A549 (cell line): ENCODE measurements around the gene GRM4. TPM values are rescaled to one million over a fixed set of nuclear protein-coding genes. Genes with fewer than 3 reads are reported as not detected.

Source experiments
- ATAC-seq, 2 experiments: fragments of 200-7000 bp in 1 of 2; fragments of >200 bp in 1 of 2; cut with Nextera tagmentation in 1 of 2; cut with Tn5 transposase in 1 of 2; 3 replicates each; pipeline versions ENCODE4 v1.8.0 to v1.9.1; 2018 to 2020; ENCODE audit warnings: mild to moderate bottlenecking in 1 of 2, moderate library complexity in 1 of 2
- CTCF ChIA-PET: fragments of 300-600 bp; sonication (Branson Sonifier 250); formaldehyde crosslinking; extraction: SDS; loops from one replicate; lab custom pipeline; 2021; ENCODE audit warnings: antibody characterized with exemption, inconsistent platforms; lab: Yijun Ruan, JAX
- POLR2A ChIA-PET: fragments of 350-600 bp; formaldehyde crosslinking; extraction: SDS; loops from one replicate; lab custom pipeline; 2021; ENCODE audit warnings: antibody characterized with exemption, inconsistent platforms; lab: Yijun Ruan, JAX
- DNase-seq, 2 experiments: peaks; one replicate each; pipeline versions ENCODE4 v3.0.0 to v3.0.0-alpha.2; 2011 to 2016; ENCODE audit warnings: low read depth in 1 of 2, low spot score in 1 of 2
- FAIRE-seq: peaks from 2 replicates; lab custom pipeline; 2011; peaks lifted over from hg19 to GRCh38; lab: Jason Lieb, UNC
- H3K27ac ChIP-seq, 2 experiments: fragments of >200 bp; sonication (Bioruptor Twin); formaldehyde crosslinking; 3 replicates each; pipeline ENCODE4 v1.5.1; 2016 to 2017
- H3K4me1 ChIP-seq: fragments of >200 bp; sonication (Bioruptor Twin); formaldehyde crosslinking; 3 replicates; pipeline ENCODE4 v1.6.1; 2016
- H3K4me2 ChIP-seq: fragments of >200 bp; sonication (Bioruptor Twin); formaldehyde crosslinking; 3 replicates; pipeline ENCODE4 v1.6.1; 2016
- H3K4me3 ChIP-seq: fragments of >200 bp; sonication (Bioruptor Twin); formaldehyde crosslinking; 3 replicates; pipeline ENCODE4 v1.5.1; 2016
- H3K9me3 ChIP-seq: fragments of >200 bp; sonication (Bioruptor Twin); formaldehyde crosslinking; 3 replicates; pipeline ENCODE4 v1.6.1; 2016
- CBX2 ChIP-seq: fragments of 200-600 bp; sonication (generic); IDR thresholded peaks from 2 replicates; pipeline ENCODE4 v1.6.1; 2016; ENCODE audit warnings: low read depth, mild to moderate bottlenecking, borderline replicate concordance
- CBX8 ChIP-seq: fragments of 200-600 bp; sonication (generic); IDR thresholded peaks from 2 replicates; pipeline ENCODE4 v1.6.1; 2016
- CHD2 ChIP-seq: fragments of 150-350 bp; IDR thresholded peaks from 2 replicates; pipeline ENCODE4 v1.6.1; 2014; ENCODE audit warnings: low read length; ENCODE audit not compliant: partially characterized antibody
- CHD4 ChIP-seq: fragments of 200-600 bp; sonication (generic); IDR thresholded peaks from 2 replicates; pipeline ENCODE4 v1.6.1; 2016; ENCODE audit warnings: antibody characterized with exemption, mild to moderate bottlenecking, borderline replicate concordance
- EHMT2 ChIP-seq: fragments of 200-600 bp; sonication (generic); IDR thresholded peaks from 2 replicates; pipeline ENCODE4 v1.6.1; 2016; ENCODE audit warnings: antibody characterized with exemption, low read depth, mild to moderate bottlenecking, moderate library complexity
- ESRRA ChIP-seq: fragments of 150-350 bp; IDR thresholded peaks from 2 replicates; pipeline ENCODE4 v1.6.1; 2014; ENCODE audit warnings: mild to moderate bottlenecking, low read length, borderline replicate concordance
- FOXS1 ChIP-seq: fragments of 250-450 bp; sonication (Bioruptor Pico); IDR thresholded peaks from 2 replicates; pipeline ENCODE4 v1.5.0; 2020; ENCODE audit warnings: mild to moderate bottlenecking, moderate library complexity
- NFE2L2 ChIP-seq: fragments of 150-350 bp; conservative IDR thresholded peaks from 2 replicates; pipeline ENCODE4 v1.6.1; 2014; ENCODE audit warnings: low read length
- POLR2AphosphoS2 ChIP-seq: conservative IDR thresholded peaks from 2 replicates; pipeline ENCODE4 v1.6.1; 2012; ENCODE audit warnings: low read length, improper control_type of control experiment, inconsistent platforms
- RARB ChIP-seq: fragments of 250-450 bp; sonication (Bioruptor Pico); IDR thresholded peaks from 2 replicates; pipeline ENCODE4 v1.8.0; 2021; ENCODE audit warnings: mild to moderate bottlenecking, moderate library complexity
- RCOR1 ChIP-seq: fragments of 150-350 bp; IDR thresholded peaks from 2 replicates; pipeline ENCODE4 v1.6.1; 2014; ENCODE audit warnings: antibody characterized with exemption, low read length, low read depth
- REST ChIP-seq: fragments of 200-600 bp; sonication (generic); IDR thresholded peaks from 2 replicates; pipeline ENCODE4 v1.6.1; 2016; ENCODE audit warnings: antibody characterized with exemption, mild to moderate bottlenecking, moderate library complexity
- RNF2 ChIP-seq: fragments of 200-600 bp; sonication (generic); IDR thresholded peaks from 2 replicates; pipeline ENCODE4 v1.6.1; 2016; ENCODE audit warnings: low read depth, mild to moderate bottlenecking, antibody characterized with exemption, moderate library complexity, borderline replicate concordance
- SMC3 ChIP-seq: fragments of >200 bp; sonication (Bioruptor Twin); formaldehyde crosslinking; IDR thresholded peaks from 3 replicates; pipeline ENCODE4 v1.6.1; 2018; ENCODE audit warnings: inconsistent platforms
- SREBF2 ChIP-seq: fragments of 450-650 bp; IDR thresholded peaks from 2 replicates; pipeline ENCODE4 v1.6.1; 2014; ENCODE audit warnings: mild to moderate bottlenecking, moderate library complexity
- TP53 ChIP-seq: fragments of 250-450 bp; sonication (Bioruptor Pico); IDR thresholded peaks from 2 replicates; pipeline ENCODE4 v1.5.0; 2021; ENCODE audit warnings: mild to moderate bottlenecking, moderate library complexity
- ZNF302 ChIP-seq: fragments of 250-450 bp; sonication (Bioruptor Pico); IDR thresholded peaks from 2 replicates; pipeline ENCODE4 v1.9.0; 2021; ENCODE audit warnings: inconsistent platforms, mild to moderate bottlenecking, moderate library complexity
- WGBS: methylation state at CpG from one replicate; pipeline ENCODE4 v1.1.6; 2017; ENCODE audit errors: missing lambda C conversion rate; 5-methylcytosine and 5-hydroxymethylcytosine counted together
- polyA plus RNA-seq, 4 experiments: library from polyadenylated mRNA; depleted of rRNA in 3 of 4; stranded (reverse); fragments of >200 nt; fragmentation: RNase III in 1 of 4; extraction: RNeasy Plus Mini Kit Qiagen cat#74134 plus additional on column Dnase treatment in 1 of 4; gene quantifications; 2 replicates in 3 of 4; 3 replicates in 1 of 4; pipeline ENCODE4 v1.2.3, GENCODE V29; 2011 to 2017
- TF ChIP-seq, protein P1 (sequence below): fragments of >200 bp; sonication (Bioruptor Twin); formaldehyde crosslinking; IDR thresholded peaks from 3 replicates; pipeline ENCODE4 v1.5.1; 2016
- TF ChIP-seq, protein P2 (sequence below): fragments of >200 bp; sonication (Bioruptor Twin); formaldehyde crosslinking; IDR thresholded peaks from 2 replicates; pipeline ENCODE4 v1.6.1; 2016
- TF ChIP-seq, protein P3 (sequence below): fragments of >200 bp; sonication (Bioruptor Twin); formaldehyde crosslinking; IDR thresholded peaks from 3 replicates; pipeline ENCODE4 v1.6.1; 2016

Gene GRM4
- polyA plus RNA-seq, 2 of the 4 experiments (the other 2 are of a cell fraction) = 0.05 TPM

- TF ChIP-seq REST (no peak), TP53 (no peak), RNF2 (no peak), CBX8 (no peak), CBX2 (no peak), CHD4 (no peak), ZNF302 (CRISPR knock-in tag) (no peak), RARB (CRISPR knock-in tag) (no peak), CHD2 (no peak)
These were observed 100.1 kb downstream of the GRM4 start (continued) for GRCh38 chr6:34045771-34046170.

DNA sequence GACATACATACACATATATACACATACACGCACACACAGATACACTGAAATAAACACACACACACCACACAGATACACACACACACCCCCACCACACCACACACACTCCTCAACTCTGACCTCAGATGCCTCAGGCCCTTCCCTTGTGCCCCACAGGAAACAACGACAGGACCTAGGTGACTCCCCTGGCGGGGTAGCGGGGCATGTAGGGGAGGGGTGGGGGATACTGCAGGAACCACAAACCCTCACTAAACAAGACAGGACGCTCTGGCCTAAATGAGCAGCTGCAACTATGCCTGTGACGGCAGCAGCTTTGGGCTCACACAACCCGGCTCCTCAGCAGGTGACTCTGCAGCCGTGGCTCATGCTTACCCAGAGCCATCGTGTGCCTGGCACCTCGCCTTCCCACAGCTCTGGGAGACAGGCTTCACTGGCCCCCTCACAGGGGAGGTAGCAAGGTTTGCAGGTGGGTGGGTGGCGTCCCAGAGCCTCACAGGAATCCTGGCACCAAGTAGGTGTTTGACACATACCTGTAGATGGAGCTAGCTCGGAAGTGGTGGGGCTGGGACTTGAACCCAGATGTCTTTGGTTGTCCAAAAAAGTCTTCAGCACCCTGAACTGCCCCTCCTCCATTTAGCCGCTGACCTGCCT is 100.8 kb downstream of the GRM4 start:
- no peaks in the 10 kb centered on the region for H3K4me1 ChIP-seq
- no peaks in the 10 kb centered on the region for H3K9me3 ChIP-seq
- DNase-seq (no peak), FAIRE-seq (no peak), ATAC-seq (no peak)
- CTCF ChIA-PET = interaction anchor here (1.0 to 1.3 kb wide), 2 partner anchors 9 to 110 kb away, joined by 4 read pairs; no protein-coding TSS in a partner anchor
- H3K4me2 ChIP-seq = no peak overlapping the region
- no peak overlapping the region for H3K27ac ChIP-seq
- WGBS = 59% methylated on average over 8 of the region's 13 CpGs
- no peak overlapping the region for H3K4me3 ChIP-seq
- POLR2A ChIA-PET = no interaction called here
- TF ChIP-seq RCOR1 (no peak), NFE2L2 (no peak), SREBF2 (no peak), ESRRA (no peak), CBX2 (no peak), ZNF302 (CRISPR knock-in tag) (no peak), SMC3 (no peak), FOXS1 (no peak), EHMT2 (no peak), POLR2AphosphoS2 (no peak)
- TF ChIP-seq, protein P1, sequence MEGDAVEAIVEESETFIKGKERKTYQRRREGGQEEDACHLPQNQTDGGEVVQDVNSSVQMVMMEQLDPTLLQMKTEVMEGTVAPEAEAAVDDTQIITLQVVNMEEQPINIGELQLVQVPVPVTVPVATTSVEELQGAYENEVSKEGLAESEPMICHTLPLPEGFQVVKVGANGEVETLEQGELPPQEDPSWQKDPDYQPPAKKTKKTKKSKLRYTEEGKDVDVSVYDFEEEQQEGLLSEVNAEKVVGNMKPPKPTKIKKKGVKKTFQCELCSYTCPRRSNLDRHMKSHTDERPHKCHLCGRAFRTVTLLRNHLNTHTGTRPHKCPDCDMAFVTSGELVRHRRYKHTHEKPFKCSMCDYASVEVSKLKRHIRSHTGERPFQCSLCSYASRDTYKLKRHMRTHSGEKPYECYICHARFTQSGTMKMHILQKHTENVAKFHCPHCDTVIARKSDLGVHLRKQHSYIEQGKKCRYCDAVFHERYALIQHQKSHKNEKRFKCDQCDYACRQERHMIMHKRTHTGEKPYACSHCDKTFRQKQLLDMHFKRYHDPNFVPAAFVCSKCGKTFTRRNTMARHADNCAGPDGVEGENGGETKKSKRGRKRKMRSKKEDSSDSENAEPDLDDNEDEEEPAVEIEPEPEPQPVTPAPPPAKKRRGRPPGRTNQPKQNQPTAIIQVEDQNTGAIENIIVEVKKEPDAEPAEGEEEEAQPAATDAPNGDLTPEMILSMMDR = no peak
- TF ChIP-seq, protein P2, sequence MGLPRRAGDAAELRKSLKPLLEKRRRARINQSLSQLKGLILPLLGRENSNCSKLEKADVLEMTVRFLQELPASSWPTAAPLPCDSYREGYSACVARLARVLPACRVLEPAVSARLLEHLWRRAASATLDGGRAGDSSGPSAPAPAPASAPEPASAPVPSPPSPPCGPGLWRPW = no peak
- TF ChIP-seq, protein P3, sequence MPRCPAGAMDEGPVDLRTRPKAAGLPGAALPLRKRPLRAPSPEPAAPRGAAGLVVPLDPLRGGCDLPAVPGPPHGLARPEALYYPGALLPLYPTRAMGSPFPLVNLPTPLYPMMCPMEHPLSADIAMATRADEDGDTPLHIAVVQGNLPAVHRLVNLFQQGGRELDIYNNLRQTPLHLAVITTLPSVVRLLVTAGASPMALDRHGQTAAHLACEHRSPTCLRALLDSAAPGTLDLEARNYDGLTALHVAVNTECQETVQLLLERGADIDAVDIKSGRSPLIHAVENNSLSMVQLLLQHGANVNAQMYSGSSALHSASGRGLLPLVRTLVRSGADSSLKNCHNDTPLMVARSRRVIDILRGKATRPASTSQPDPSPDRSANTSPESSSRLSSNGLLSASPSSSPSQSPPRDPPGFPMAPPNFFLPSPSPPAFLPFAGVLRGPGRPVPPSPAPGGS = no peak
- TF ChIP-seq, all 56 proteins: peak for 0
